Left lung (tissue), 14 donors: ENCODE measurements around the gene EAF2. TPM values are rescaled to one million over a fixed set of nuclear protein-coding genes. Genes with fewer than 3 reads are reported as not detected.

Source experiments
- ATAC-seq: fragments of 200-7000 bp; cut with Tn5 transposase; one replicate; pipeline ENCODE4 v1.9.1; 2020; ENCODE audit warnings: moderate library complexity
- DNase-seq, 4 donors: peaks; one replicate each; pipeline ENCODE4 v3.0.0-alpha.2; 2013 to 2020
- H3K27ac ChIP-seq, 2 donors: fragments of 200-600 bp; sonication (generic) in 1 of 2; one replicate each; pipeline versions ENCODE4 v1.5.0 to v1.8.0; 2020 to 2021
- H3K27me3 ChIP-seq, 2 donors: fragments of 200-600 bp; sonication (generic) in 1 of 2; one replicate each; pipeline versions ENCODE4 v1.5.0 to v1.8.0; 2020 to 2021
- H3K36me3 ChIP-seq, 2 donors: fragments of 200-600 bp; sonication (generic) in 1 of 2; one replicate each; pipeline versions ENCODE4 v1.5.0 to v1.8.0; 2020 to 2021
- H3K4me1 ChIP-seq, 2 donors: fragments of 200-600 bp; one replicate each; pipeline ENCODE4 v1.8.0; 2021
- H3K4me3 ChIP-seq, 2 donors: fragments of 200-600 bp; sonication (generic) in 1 of 2; one replicate each; pipeline versions ENCODE4 v1.5.0 to v1.8.0; 2020 to 2021; ENCODE audit warnings: mild to moderate bottlenecking in 1 of 2
- H3K9me3 ChIP-seq, 2 donors: fragments of 200-600 bp; sonication (generic) in 1 of 2; one replicate each; pipeline versions ENCODE4 v1.5.0 to v1.8.0; 2020 to 2021
- intact Hi-C, 2 donors: fragments of 100-400 bp; cut with DNase I; formaldehyde crosslinking; loops; one replicate each; pipeline versions ENCODE4 v1.11.2 to v1.14.2; 2022
- long read RNA-seq, 12 donors: library from polyadenylated mRNA in 2 of 12; unstranded in 2 of 12; transcript quantifications; one replicate each; pipeline ENCODE4 v2.0.0 and lab custom pipeline, GENCODE V29; 2019 to 2026
- polyA plus RNA-seq, 6 donors: library from polyadenylated mRNA; unstranded; fragments of 120-200 nt; gene quantifications; one replicate each; pipeline ENCODE4 v1.2.1, GENCODE V29; 2013; ENCODE audit not compliant: insufficient read length in 6 of 6
- total RNA-seq, 2 donors: library from RNA; stranded (reverse); fragmentation: NEBNext Ultra II Directional; extraction: Animal tissue kit (Norgen Biotek cat#: 25700); gene quantifications; one replicate each; pipeline ENCODE4 v1.2.1, GENCODE V29; 2021
- TF ChIP-seq, protein P1 (sequence below), 2 donors: fragments of 200-600 bp; sonication (generic) in 1 of 2; IDR thresholded peaks; one replicate each; pipeline versions ENCODE4 v1.5.0 to v1.8.0; 2021; ENCODE audit warnings: antibody characterized with exemption in 2 of 2
- donor health status: DM: no; HTN: yes; CAD: no.
- donor health status: DM: no; HTN: no; CAD: no.

The EAF2 gene
- total RNA-seq (10 to 100 TPM in 1 of 2 donors, 1 to 10 TPM in 1; 5.1 to 13.5 TPM), polyA plus RNA-seq (1 to 10 TPM; 3.6 to 4.6 (median 3.8) TPM)
- long read RNA-seq, donor 1, partial matches to known transcripts: 5 of 7 reads
- long read RNA-seq, donor 1, other reads (novel, unspliced or antisense): 0 of 7 reads
- long read RNA-seq, donor 2, partial matches to known transcripts: 0 of 3 reads
- long read RNA-seq, donor 2, other reads (novel, unspliced or antisense): 0 of 3 reads
- long read RNA-seq, donor 3, partial matches to known transcripts: 0 of 2 reads
- long read RNA-seq, donor 3, other reads (novel, unspliced or antisense): 0 of 2 reads
- long read RNA-seq, donor 4, partial matches to known transcripts: 0 of 3 reads
- long read RNA-seq, donor 4, other reads (novel, unspliced or antisense): 2 of 3 reads
- long read RNA-seq, donor 5, partial matches to known transcripts: 0 of 3 reads
- long read RNA-seq, donor 5, other reads (novel, unspliced or antisense): 0 of 3 reads
- long read RNA-seq, donor 6, partial matches to known transcripts: 0 of 3 reads
- long read RNA-seq, donor 6, other reads (novel, unspliced or antisense): 0 of 3 reads
- long read RNA-seq, donor 7, partial matches to known transcripts: 0 of 2 reads
- long read RNA-seq, donor 7, other reads (novel, unspliced or antisense): 0 of 2 reads
- long read RNA-seq, donor 8: 0 reads
- long read RNA-seq, donor 9: 0 reads
- long read RNA-seq, donor 10, transcript EAF2-201 (6 exons, 992 nt): major isoform, 6 of 8 reads
- long read RNA-seq, donor 10, partial matches to known transcripts: 1 of 8 reads
- long read RNA-seq, donor 10, other reads (novel, unspliced or antisense): 0 of 8 reads
- long read RNA-seq, donor 11, partial matches to known transcripts: 0 of 7 reads
- long read RNA-seq, donor 11, other reads (novel, unspliced or antisense): 0 of 7 reads
- long read RNA-seq, donor 12, partial matches to known transcripts: 24 of 25 reads
- long read RNA-seq, donor 12, other reads (novel, unspliced or antisense): 0 of 25 reads

DNA sequence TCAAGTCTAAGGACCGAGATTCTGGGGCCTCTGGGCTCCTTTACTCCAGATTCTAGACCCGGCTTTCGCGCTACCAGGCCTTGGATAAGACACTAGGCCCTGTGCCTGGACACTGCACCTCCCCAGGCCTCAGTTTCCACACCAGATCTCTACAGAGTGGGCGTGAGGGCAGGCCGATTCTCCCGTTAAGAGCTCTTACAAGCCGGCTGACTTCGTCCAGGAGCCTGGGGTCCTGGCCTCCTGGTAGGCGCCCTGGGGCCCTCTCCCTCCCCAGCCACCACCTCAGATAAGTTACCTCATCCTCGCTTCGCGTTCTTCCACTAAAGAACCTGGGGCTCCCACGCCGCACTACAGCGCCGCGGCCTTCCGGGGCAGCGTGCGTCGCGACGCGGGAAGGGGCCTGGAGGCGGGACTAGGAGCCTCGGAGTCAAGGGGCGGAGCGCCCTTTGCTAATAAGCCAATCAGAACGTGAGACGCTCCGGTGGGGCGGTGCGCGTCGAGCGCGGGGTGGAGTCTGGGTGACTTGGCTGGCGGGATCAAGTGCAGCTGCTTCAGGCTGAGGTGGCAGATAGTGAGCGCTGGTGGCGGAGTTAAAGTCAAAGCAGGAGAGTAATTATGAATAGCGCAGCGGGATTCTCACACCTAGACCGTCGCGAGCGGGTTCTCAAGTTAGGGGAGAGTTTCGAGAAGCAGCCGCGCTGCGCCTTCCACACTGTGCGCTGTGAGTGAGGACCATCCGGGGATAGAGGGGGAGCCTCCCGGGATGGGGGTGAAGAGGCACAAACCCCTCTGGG lies at the start of gene EAF2, which contains the start of gene IQCB1:
TSS of gene EAF2 (plus strand) at position 539 of the 794 bp plus-strand sequence. CDS start at position 616, 77 bp downstream.
TSS of gene IQCB1 (minus strand) at position 390 of the 794 bp plus-strand sequence. CDS start 6,100 bp downstream, outside the sequence.
- intact Hi-C loops: no loop called here
- Histone ChIP-seq H3K36me3 (peaks cover 0 to 17% of the 10 kb centered on the region in 2 donors), H3K27me3 (no peaks in the 10 kb centered on the region), H3K4me3 (peak within 1 kb of the TSS; percentile 77 to 79), H3K27ac (peak within 1 kb of the TSS; percentile 74 to 91), H3K4me1 (peaks cover 7 to 21% of the 10 kb centered on the region in 2 donors), H3K9me3 (no peaks in the 10 kb centered on the region)
- peak; percentile 100 for ATAC-seq
- TF ChIP-seq, protein P1, sequence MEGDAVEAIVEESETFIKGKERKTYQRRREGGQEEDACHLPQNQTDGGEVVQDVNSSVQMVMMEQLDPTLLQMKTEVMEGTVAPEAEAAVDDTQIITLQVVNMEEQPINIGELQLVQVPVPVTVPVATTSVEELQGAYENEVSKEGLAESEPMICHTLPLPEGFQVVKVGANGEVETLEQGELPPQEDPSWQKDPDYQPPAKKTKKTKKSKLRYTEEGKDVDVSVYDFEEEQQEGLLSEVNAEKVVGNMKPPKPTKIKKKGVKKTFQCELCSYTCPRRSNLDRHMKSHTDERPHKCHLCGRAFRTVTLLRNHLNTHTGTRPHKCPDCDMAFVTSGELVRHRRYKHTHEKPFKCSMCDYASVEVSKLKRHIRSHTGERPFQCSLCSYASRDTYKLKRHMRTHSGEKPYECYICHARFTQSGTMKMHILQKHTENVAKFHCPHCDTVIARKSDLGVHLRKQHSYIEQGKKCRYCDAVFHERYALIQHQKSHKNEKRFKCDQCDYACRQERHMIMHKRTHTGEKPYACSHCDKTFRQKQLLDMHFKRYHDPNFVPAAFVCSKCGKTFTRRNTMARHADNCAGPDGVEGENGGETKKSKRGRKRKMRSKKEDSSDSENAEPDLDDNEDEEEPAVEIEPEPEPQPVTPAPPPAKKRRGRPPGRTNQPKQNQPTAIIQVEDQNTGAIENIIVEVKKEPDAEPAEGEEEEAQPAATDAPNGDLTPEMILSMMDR (IDR thresholded peaks at IDR 0.05): no peak
- peak; percentile 96 to 98 (median 98) for DNase-seq

DNA sequence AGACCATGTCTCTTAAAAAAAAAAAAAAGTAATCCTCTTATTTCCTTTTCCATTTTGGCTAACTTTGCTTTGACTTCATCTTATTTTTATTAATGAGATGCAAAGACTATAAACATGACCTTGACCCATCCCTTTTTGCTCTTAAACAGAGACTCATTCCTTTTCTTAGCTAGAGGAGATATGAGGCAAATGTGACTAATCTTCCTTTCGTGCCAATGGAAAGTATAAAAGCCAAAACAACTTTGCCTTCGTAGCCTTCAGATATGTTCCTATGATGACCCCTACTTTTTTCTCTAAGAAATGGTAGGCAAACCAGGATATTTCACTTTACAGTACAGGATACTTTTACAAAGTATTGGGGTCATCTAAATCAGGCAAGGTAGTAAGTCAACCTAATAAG lies 48.5 kb upstream of the EAF2 start:
- Histone ChIP-seq H3K27ac (no peak overlapping the region), H3K9me3 (no peaks in the 10 kb centered on the region), H3K27me3 (no peaks in the 10 kb centered on the region), H3K36me3 (peaks cover 0 to 89% of the 10 kb centered on the region in 2 donors), H3K4me3 (no peak overlapping the region), H3K4me1 (no peaks in the 10 kb centered on the region)
- no peak for ATAC-seq
- no peak for DNase-seq
- intact Hi-C loops: no loop called here
- TF ChIP-seq, protein P1 (IDR thresholded peaks at IDR 0.05): no peak

- no peaks in the 10 kb centered on the region for H3K4me1 ChIP-seq
- no peak for DNase-seq
- intact Hi-C loops: no loop called here
- H3K36me3 ChIP-seq: peaks cover 0 to 66% of the 10 kb centered on the region in 2 donors
- no peaks in the 10 kb centered on the region for H3K9me3 ChIP-seq
- H3K27me3 ChIP-seq: no peaks in the 10 kb centered on the region
- H3K4me3 ChIP-seq: no peak overlapping the region
- H3K27ac ChIP-seq: no peak overlapping the region
- TF ChIP-seq, protein P1 (IDR thresholded peaks at IDR 0.05): no peak
- ATAC-seq: no peak
Measured at GRCh38 chr3:121793078-121793477, 41.9 kb upstream of the EAF2 start.

DNA sequence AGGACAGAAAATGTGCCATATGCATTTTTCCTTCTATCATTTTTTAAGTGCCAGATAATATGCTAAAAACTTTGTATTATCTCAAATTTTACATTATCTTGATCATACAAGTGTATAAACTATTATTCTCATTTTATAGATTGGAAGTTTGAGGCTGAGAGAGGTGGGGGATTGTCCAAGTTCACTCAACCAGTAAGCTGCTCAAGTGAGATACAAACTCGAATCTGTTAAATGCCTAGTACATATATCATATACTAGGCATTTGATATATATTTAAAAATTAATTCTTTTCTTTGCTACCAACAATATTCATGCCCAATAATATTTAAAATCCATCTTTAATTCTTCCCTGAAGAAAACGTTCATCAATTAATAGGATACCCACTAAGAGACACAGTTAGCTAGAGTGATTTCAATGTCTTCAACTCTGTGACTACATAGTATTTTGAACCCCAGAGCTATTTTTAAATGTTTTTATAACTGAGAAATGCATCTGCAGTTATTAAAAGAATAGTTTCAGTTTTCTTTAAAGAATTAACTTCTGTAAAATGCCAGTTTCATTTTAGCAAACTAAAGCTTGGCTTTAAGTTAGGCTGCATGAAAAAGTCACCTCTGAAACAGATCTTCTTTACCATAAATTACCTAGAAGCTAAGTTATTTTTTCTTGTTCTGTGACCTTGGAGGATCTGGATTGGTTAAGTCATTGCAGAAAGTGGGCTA lies 40.6 kb upstream of the EAF2 start:
- TF ChIP-seq, protein P1 (IDR thresholded peaks at IDR 0.05): no peak
- Histone ChIP-seq H3K9me3 (no peaks in the 10 kb centered on the region), H3K4me1 (no peaks in the 10 kb centered on the region), H3K4me3 (no peak overlapping the region), H3K36me3 (peaks cover 0 to 57% of the 10 kb centered on the region in 2 donors), H3K27me3 (no peaks in the 10 kb centered on the region), H3K27ac (no peak overlapping the region)
- ATAC-seq: no peak
- DNase-seq: no peak
- intact Hi-C loops: no loop called here
